Stromal cell of bone marrow (primary cell): ENCODE measurements around the gene G3BP2.

Source experiments
- DNase-seq: peaks from one replicate; pipeline ENCODE4 v3.0.0-alpha.2; 2012; ENCODE audit warnings: low read depth

Gene G3BP2

DNA sequence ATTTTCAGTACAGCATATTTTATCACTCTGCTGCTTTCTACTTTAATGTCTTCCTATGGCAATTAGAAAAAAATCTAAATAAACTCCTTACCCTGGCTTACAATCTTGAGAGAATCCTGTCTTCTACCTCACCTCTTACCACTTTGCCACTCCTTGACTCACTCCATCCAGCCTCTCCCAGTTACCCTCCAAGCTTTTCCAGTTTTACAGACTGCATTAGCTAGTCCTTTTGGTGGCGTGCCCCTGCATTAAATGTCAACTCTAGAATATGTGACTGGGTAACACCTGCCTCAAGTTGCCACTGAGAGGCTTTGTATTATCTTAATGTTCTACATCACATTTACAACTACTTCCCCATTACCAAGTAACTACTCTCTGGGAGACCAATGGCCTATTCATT lies 35.4 kb downstream of the G3BP2 start:
- DNase-seq = no peak

DNA sequence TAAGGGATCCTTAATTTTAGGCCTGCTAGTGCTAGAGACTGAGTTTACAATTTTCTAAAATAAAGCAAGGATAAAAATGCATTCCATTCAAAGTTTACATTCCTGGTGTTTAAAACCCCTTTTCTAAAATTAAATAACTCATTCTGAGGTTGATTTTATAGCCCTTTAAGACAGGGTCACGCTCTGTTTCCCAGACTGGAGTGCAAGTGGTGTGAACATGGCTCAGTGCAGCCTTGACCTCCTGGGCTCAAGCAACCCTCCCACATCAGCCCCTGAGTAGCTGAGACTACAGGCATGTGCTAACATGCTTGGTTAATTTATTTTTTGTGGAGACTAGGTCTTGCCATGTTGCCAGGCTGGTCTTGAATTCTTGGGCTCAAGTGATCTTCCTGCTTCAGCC lies 36.0 kb downstream of the G3BP2 start:
- no peak for DNase-seq

DNA sequence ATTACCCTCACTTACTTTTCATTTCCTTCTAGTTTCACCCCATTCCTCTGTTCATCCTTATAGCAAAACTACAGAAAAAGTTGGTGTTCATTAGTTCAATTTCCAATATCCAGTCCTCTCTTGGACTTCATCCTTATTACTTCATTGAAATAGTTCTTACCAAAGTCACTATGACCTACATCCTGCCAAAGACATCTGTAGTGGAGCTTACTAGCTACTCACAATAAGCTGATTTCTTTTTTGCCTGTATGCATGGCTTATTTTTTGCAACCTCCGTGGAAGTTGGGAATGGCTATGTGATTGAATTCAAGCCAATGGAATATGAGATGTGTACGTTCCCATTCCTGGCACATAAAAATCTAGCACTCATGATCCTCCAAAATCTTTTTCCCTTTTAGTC lies 38.3 kb downstream of the G3BP2 start:
- peak; percentile 37 for DNase-seq

GRCh38 chr4:75634281-75634680 lies 38.9 kb downstream of the G3BP2 start:
- DNase-seq = no peak

DNA sequence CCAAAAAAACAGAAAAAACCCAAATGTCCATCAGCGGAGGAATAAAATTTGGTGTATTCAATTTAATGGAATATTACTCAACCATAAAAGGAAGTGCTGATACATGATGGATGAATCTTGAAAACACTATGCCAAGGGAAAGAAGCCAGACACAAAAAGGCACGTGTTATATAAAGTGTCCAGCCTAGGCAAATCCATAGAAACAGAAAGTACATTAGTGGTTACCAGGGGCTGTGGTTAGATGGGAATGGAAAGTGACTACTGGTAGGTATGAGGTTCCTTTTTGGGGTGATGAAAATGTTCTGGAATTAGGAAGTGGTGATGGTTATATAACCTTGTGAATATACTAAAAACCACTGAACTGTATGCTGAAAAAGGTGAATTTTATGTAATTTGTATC lies 39.4 kb downstream of the G3BP2 start:
- DNase-seq = peak; percentile 64

DNA sequence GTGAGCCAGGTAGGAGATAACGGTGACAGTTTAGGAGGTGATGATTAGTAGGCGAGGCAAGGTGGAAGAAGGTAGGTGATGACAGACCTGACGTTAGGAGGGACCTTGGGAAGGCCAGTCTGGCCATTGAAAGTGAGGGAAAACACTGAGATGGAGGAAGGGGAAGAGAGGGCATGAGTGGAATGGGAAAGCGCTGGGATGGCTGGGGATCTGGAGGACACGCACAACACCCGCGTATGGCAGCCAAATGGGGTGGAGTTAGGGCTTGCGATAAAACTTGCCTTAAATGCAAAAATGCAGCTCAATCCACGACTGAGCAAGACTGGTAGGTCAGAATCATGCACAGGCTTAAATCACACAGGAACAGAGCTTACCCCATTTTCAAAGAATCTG lies 42.3 kb downstream of the G3BP2 start:
- DNase-seq = no peak

GRCh38 chr4:75630174-75630936 lies 42.9 kb downstream of the G3BP2 start, which contains the start of gene CDKL2:
Gene CDKL2, minus strand, starts transcription at chr4:75630528. Its CDS starts 4,540 bp downstream, at chr4:75625988.
- peak; percentile 15 for DNase-seq

DNA sequence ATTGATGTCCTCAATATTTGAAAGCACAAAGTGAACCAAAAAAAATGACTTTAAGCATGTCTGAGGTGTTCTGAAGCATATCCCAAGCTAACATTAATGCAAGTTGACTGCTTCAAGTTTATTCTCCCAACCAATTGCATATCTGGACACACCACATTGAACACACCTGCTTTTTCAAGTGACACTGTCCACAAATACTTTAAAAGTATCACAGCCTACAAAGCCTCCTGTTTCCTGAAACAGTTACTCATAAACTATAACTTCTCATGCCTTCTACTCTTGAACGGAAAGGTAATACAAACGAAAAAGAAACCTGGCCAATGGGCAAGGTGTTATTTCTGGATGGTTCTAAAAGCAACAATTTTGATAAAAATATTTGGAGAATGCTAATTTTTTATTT lies 44.0 kb downstream of the G3BP2 start:
- DNase-seq = no peak

DNA sequence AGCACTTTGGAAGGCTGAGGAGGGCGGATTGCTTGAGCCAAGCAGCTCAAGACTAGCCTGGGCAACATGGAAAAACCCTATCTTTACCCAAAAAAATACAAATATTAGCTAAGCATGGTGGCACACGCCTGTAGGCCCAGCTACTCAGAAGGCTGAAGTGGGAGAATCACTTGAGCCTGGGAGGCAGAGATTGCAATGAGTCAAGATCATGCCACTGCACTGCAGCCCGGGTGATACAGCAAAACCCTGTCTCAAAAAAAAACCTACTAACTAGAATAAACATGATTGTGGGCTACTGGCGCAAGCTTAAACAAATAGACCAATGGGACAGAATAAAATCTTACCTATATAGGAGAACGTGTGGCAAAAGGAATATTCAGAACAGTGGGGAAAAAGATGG lies 50.2 kb downstream of the G3BP2 start:
- DNase-seq = no peak

GRCh38 chr4:75621715-75622114 lies 51.5 kb downstream of the G3BP2 start:
- DNase-seq = no peak

GRCh38 chr4:75612306-75612705 lies 60.9 kb downstream of the G3BP2 start:
- DNase-seq = no peak

GRCh38 chr4:75605928-75606327 lies 67.3 kb downstream of the G3BP2 start:
- DNase-seq = no peak

DNA sequence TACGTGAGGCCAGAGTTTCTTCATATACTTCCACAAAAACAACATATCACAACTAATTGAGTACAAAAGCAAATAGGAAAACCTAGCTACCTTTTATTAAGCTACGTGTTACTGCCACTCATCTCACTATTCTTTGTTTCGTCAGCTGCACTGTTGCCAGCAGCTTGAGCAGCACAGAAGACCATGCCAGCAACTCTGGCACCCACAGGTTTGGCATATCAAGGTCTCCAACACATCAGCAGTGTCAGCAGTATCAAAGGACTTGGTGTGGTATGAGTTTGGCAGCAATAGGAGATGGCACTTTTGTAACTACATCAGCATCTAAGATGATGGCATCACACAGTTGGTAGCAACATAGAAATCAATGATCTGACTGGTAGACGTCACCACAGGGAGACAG lies 73.6 kb downstream of the G3BP2 start:
- DNase-seq = no peak

DNA sequence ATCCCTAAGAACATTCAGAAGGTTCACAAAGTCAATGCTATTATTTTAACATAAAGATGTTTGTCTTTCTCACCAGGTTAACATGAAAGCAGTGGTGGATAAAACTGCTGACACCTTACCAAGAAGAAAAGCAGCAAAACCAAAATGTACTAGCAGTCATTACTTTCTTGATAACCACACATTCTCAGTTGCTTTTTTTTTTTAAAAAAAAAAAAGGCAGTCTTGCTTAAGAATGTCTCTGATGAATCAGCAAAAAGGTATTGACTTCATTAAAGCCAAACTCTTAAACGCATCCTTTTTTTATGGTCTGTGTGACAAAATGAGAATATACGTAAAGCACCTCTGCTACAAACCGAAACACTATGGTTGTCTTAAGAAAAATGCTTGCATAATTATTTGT lies 74.8 kb downstream of the G3BP2 start:
- DNase-seq = peak; percentile 1

GRCh38 chr4:75596061-75596460 lies 77.2 kb downstream of the G3BP2 start:
- DNase-seq = no peak

GRCh38 chr4:75593393-75593792 lies 79.8 kb downstream of the G3BP2 start:
- no peak for DNase-seq
